Endothelial cell of umbilical vein (primary cell): ENCODE results near the gene IRS1. TPM values are rescaled to one million over a fixed set of nuclear protein-coding genes. Genes with fewer than 3 reads are reported as not detected.

Source experiments
- BruUV-seq: library from RNA; stranded (reverse); fragments of 400-500 nt; replicated peaks from 2 replicates; lab custom pipeline; 2021; lab: Mats Ljungman, UMichigan
- CTCF ChIA-PET: fragments of 300-600, 350-600 bp; sonication (Branson Sonifier 250); formaldehyde crosslinking; loops from one replicate; lab custom pipeline; 2021; ENCODE audit warnings: antibody characterized with exemption, inconsistent platforms; lab: Charles Lee
- POLR2A ChIA-PET: fragments of 300-600, 350-600 bp; sonication (Branson Sonifier 250); formaldehyde crosslinking; loops from one replicate; lab custom pipeline; 2021; ENCODE audit warnings: antibody characterized with exemption, inconsistent platforms; lab: Charles Lee
- DNase-seq: peaks from one replicate; pipeline ENCODE4 v3.0.0-alpha.2; 2011; ENCODE audit warnings: low read depth, low spot score
- FAIRE-seq: peaks from 2 replicates; lab custom pipeline; 2011; peaks lifted over from hg19 to GRCh38; lab: Jason Lieb, UNC
- H2AFZ ChIP-seq: 2 replicates; pipeline ENCODE4 v1.6.0; 2012; ENCODE audit warnings: low read depth, low read length, control low read depth, inconsistent platforms
- H3K27ac ChIP-seq: 2 replicates; pipeline ENCODE4 v1.5.1; 2011; ENCODE audit warnings: low read depth, mild to moderate bottlenecking, control low read depth, low read length, moderate library complexity; ENCODE audit not compliant: insufficient read depth
- H3K27me3 ChIP-seq, 2 experiments: 2 replicates each; pipeline versions ENCODE4 v1.6.0 to v1.6.1; 2011; ENCODE audit warnings: low read length in 2 of 2, mixed read lengths in 1 of 2; ENCODE audit not compliant: control insufficient read depth in 2 of 2, insufficient read depth in 2 of 2
- H3K36me3 ChIP-seq, 2 experiments: 2 replicates in 1 of 2; 3 replicates in 1 of 2; pipeline ENCODE4 v1.5.1; 2011; ENCODE audit warnings: low read length in 2 of 2, mild to moderate bottlenecking in 1 of 2, moderate library complexity in 1 of 2; ENCODE audit not compliant: control insufficient read depth in 2 of 2, insufficient read depth in 2 of 2; ENCODE audit errors: extremely low read depth in 1 of 2
- H3K4me1 ChIP-seq: 3 replicates; pipeline ENCODE4 v1.5.1; 2011; ENCODE audit warnings: mild to moderate bottlenecking, low read length; ENCODE audit not compliant: control insufficient read depth, insufficient read depth; ENCODE audit errors: extremely low read depth
- H3K4me2 ChIP-seq: 2 replicates; pipeline ENCODE4 v1.6.1; 2011; ENCODE audit warnings: low read length, control low read depth, mixed read lengths; ENCODE audit not compliant: insufficient read depth
- H3K4me3 ChIP-seq, 3 experiments: fragments of 200-600 bp in 1 of 3; sonication (generic), shearing (Covaris generic) in 1 of 3; replicated peaks in 1 of 3; 2 replicates each; pipeline ENCODE4 v1.5.1; 2011 to 2016; ENCODE audit warnings: control low read depth in 3 of 3, low read length in 3 of 3, mild to moderate bottlenecking in 2 of 3, inconsistent platforms in 1 of 3, low read depth in 1 of 3, moderate library complexity in 1 of 3; ENCODE audit not compliant: insufficient read depth in 1 of 3
- H3K79me2 ChIP-seq: 2 replicates; pipeline ENCODE4 v1.6.0; 2012; ENCODE audit warnings: low read length, inconsistent platforms; ENCODE audit not compliant: control insufficient read depth, insufficient read depth
- H3K9ac ChIP-seq: replicated peaks from 2 replicates; pipeline ENCODE3; 2011; ENCODE audit warnings: low read length, control low read depth; ENCODE audit not compliant: insufficient read depth; ENCODE audit errors: extremely low read depth
- H3K9me1 ChIP-seq: replicated peaks from 3 replicates; pipeline ENCODE4 v1.6.0; 2011; ENCODE audit warnings: mild to moderate bottlenecking, low read length; ENCODE audit not compliant: control insufficient read depth, insufficient read depth; ENCODE audit errors: extremely low read depth
- H3K9me3 ChIP-seq: replicated peaks from 2 replicates; pipeline ENCODE4 v1.5.1; 2012; ENCODE audit warnings: low read length, inconsistent platforms; ENCODE audit not compliant: control insufficient read depth, insufficient read depth
- H4K20me1 ChIP-seq: replicated peaks from 2 replicates; pipeline ENCODE3; 2011; ENCODE audit warnings: mild to moderate bottlenecking, low read length; ENCODE audit not compliant: control insufficient read depth, insufficient read depth; ENCODE audit errors: extremely low read depth
- EZH2 ChIP-seq: IDR thresholded peaks from 2 replicates; pipeline ENCODE4 v1.6.1; 2012; ENCODE audit warnings: borderline replicate concordance, low read depth, mild to moderate bottlenecking, moderate library complexity, low read length, inconsistent platforms; ENCODE audit not compliant: severe bottlenecking
- GATA2 ChIP-seq: IDR thresholded peaks from 2 replicates; pipeline ENCODE4 v1.7.0; 2011; ENCODE audit warnings: low read depth, mild to moderate bottlenecking, moderate library complexity, mixed read lengths, low read length; ENCODE audit not compliant: insufficient read length, insufficient read depth
- JUN ChIP-seq: IDR thresholded peaks from 2 replicates; pipeline ENCODE4 v1.6.1; 2011; ENCODE audit warnings: borderline replicate concordance, low read depth; ENCODE audit not compliant: insufficient read length, insufficient read depth
- POLR2A ChIP-seq: IDR thresholded peaks from 2 replicates; pipeline ENCODE4 v1.6.1; 2012; ENCODE audit warnings: low read depth, mild to moderate bottlenecking, control low read depth, low read length
- dilution Hi-C: fragments of 300-500 bp; cut with MboI; formaldehyde crosslinking; loops from one replicate; pipeline ENCODE4 v1.15.0; 2019; ENCODE audit warnings: low sequenced_read_pairs; ENCODE audit not compliant: extremely low pct_ligation_motif_present
- intact Hi-C: fragments of 100-400 bp; cut with micrococcal nuclease; formaldehyde crosslinking; loops from one replicate; pipeline ENCODE4 v1.10.0; 2022
- polyA plus RNA-seq, 4 experiments: library from polyadenylated mRNA; depleted of rRNA in 3 of 4; stranded (reverse) in 3 of 4; unstranded in 1 of 4; fragments of >200 nt; gene quantifications; 2 replicates each; pipeline versions ENCODE4 v1.2.1 to v1.2.3, GENCODE V29; 2011 to 2012; ENCODE audit warnings: missing spikeins in 1 of 4
- total RNA-seq: library from RNA; stranded (reverse); gene quantifications from 2 replicates; pipeline ENCODE4 v1.2.3, GENCODE V29; 2021

Gene IRS1
- total and polyA plus RNA-seq, 2 donors (not counting 3 experiments of a cell fraction or from before 2014, with no cell fraction given), result 0.10 to 0.11 TPM

DNA sequence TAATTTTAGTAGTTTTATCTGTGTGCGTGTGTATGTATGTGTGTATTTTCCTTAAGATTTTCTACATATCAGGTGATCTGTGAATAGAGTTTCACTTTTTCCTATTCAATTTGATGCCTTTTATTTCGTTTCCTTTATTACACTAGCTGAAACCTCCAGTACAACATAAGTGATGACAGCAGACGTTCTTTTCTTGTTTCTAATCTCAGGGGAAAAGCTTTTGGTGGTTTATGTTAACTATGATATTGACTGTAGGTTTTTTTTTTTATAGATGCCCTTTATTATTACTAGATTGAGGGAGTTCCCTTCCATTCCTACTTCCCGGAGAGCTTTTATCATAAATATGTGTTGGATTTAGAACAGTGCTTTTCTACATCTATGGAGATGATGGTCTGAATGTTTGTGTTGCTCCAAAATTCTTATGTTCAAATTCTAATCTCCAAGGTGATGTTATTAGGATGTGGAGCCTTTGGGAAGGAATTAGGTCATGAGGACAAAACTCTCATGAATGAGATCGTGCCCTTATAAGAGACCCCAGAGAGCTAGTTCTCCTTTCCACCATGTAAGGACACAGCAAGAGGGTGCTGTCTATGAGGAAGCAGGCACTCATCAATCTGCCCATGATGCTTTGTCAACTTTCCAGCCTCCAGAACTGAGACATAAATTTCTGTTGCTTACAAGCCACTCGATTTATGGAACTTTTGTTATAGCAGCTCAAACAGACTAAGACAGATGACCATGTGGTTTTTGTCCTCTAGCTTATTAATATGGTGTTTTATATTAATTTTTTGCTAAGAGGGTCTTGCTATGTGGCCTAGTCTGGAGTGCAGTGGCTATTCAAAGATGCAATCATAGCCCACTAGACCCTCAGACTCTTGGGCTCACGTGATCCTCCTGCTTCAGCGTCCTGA, 30.4 kb upstream of the IRS1 start:
- intact Hi-C loops, result no loop called here
- no peak for FAIRE-seq

DNA sequence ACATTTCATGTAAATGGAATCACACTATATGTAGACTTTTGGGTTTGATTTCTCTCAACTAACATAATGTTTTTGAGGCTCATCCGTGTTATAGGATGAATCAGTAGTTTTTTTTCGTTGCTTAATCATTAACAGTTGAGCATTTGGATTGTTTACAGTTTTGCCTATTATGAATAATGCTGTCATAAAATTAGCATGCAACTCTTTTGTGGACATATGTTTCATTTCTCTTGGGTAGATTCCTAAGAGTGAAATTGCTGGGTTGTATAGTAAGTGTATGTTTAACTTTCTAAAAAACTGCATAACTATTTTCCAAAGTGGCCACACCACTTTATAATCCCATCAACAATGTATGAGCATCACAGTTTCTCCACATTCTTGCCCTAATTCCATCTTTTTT, 28.6 kb upstream of the IRS1 start:
- BruUV-seq, result no TSS peak
- FAIRE-seq (no peak), DNase-seq (no peak)
- H3K9ac ChIP-seq, result no peak overlapping the region
- peaks cover 0 to 2% of the 10 kb centered on the region in 2 experiments for H3K27me3 ChIP-seq
- no peaks in the 10 kb centered on the region for H3K79me2 ChIP-seq
- ChIA-PET CTCF (no interaction called here), POLR2A (no interaction called here)
- H4K20me1 ChIP-seq, result no peaks in the 10 kb centered on the region
- intact Hi-C loops, result no loop called here
- H3K4me2 ChIP-seq, result no peak overlapping the region
- H3K9me1 ChIP-seq, result no peaks in the 10 kb centered on the region
- dilution Hi-C loops, result no loop called here
- H3K4me1 ChIP-seq, result no peaks in the 10 kb centered on the region
- no peaks in the 10 kb centered on the region for H3K36me3 ChIP-seq
- H3K27ac ChIP-seq, result no peak overlapping the region
- H3K4me3 ChIP-seq, result no peak overlapping the region
- H3K9me3 ChIP-seq, result no peaks in the 10 kb centered on the region
- no peak overlapping the region for H2AFZ ChIP-seq
- no peak for TF ChIP-seq GATA2
- no peak for TF ChIP-seq EZH2

More for the DNA sequence above, 30.4 kb upstream of the IRS1 start:
- Histone ChIP-seq H3K9me1 (no peaks in the 10 kb centered on the region), H3K9ac (no peak overlapping the region), H3K27me3 (no peaks in the 10 kb centered on the region), H3K4me3 (no peak overlapping the region), H3K4me2 (no peak overlapping the region), H3K36me3 (no peaks in the 10 kb centered on the region), H2AFZ (no peak overlapping the region), H3K27ac (no peak overlapping the region), H4K20me1 (no peaks in the 10 kb centered on the region), H3K4me1 (peaks cover 1% of the 10 kb centered on the region), H3K79me2 (no peaks in the 10 kb centered on the region), H3K9me3 (no peaks in the 10 kb centered on the region)
- dilution Hi-C loops, result no loop called here
- POLR2A ChIA-PET, result no interaction called here
- CTCF ChIA-PET, result no interaction called here
- TF ChIP-seq POLR2A (no peak), JUN (no peak)
- no peak for DNase-seq
- no TSS peak for BruUV-seq
